Uterus (tissue), 2 donors: ENCODE data around the gene ZNF578.

ENCODE experiments used
- CTCF ChIP-seq, 4 experiments: fragments of 200-600 bp in 2 of 4; fragments of 450-650 bp in 2 of 4; sonication (generic) in 2 of 4; IDR thresholded peaks; one replicate each; pipeline ENCODE4 v1.5.1; 2016 to 2019; ENCODE audit warnings: antibody characterized with exemption in 4 of 4, mild to moderate bottlenecking in 2 of 4, moderate library complexity in 1 of 4
- POLR2A ChIP-seq, 2 donors: fragments of 450-650 bp; IDR thresholded peaks; one replicate each; pipeline ENCODE4 v1.6.1; 2016; ENCODE audit warnings: antibody characterized with exemption in 2 of 2, mild to moderate bottlenecking in 1 of 2, moderate library complexity in 1 of 2

- TF ChIP-seq POLR2A (IDR thresholded peaks at IDR 0.05), result no peak
- TF ChIP-seq CTCF (IDR thresholded peaks at IDR 0.05), result no peak
Measured at GRCh38 chr19:52453324-52454094, at the start of gene ZNF578.
